NCI-H2196 (cell line): Measurements from ENCODE around the gene MAP7D2.

Source experiments
- DNase-seq: peaks from one replicate; lab custom pipeline; 2025; ENCODE audit not compliant: unreplicated experiment; lab: John Stamatoyannopoulos, UW

MAP7D2 gene

DNA sequence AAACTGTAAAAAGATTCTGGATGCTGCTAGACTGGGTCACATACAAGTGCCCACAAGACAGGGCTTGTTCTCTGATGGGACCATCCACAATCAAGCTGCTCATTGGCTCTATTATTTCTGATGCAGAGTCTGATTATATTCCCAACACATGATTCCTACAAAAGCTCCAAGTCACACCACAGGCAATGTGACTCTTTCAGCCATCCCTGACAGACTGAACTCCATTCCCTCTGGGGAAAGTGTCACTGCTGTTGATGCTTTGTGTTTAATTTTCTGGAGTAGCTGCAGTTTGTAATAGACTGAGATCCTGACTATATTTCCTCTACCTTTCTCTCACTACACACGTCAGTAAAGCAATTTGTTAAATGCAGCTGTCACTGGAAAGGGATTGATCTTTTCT lies 70.5 kb downstream of the MAP7D2 start:
- DNase-seq: no peak

- DNase-seq: no peak
These were observed 74.5 kb downstream of the MAP7D2 start for GRCh38 chrX:20042221-20042620.

DNA sequence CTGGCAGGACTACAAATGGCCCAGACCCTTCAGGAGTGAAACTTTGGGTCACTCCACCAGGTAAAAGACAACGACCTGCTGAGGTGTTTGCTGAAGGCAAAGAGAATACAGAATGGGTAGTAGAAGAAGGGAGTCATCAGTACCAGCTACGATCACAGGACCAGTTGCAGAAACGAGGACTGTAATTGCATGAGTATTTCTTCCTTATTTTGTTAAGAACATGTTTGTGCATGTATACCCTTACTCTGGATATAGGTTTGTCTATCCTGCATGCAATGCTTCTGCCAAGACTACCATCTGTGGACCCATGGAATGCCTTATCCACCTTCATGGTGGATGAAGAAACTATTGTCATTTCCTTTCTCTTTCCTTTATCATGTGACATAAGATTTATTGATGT lies 77.7 kb downstream of the MAP7D2 start:
- no peak for DNase-seq

- DNase-seq: no peak
These were observed 79.5 kb downstream of the MAP7D2 start for GRCh38 chrX:20037186-20037585.

GRCh38 chrX:20032201-20032600 lies 84.5 kb downstream of the MAP7D2 start:
- DNase-seq: no peak

DNA sequence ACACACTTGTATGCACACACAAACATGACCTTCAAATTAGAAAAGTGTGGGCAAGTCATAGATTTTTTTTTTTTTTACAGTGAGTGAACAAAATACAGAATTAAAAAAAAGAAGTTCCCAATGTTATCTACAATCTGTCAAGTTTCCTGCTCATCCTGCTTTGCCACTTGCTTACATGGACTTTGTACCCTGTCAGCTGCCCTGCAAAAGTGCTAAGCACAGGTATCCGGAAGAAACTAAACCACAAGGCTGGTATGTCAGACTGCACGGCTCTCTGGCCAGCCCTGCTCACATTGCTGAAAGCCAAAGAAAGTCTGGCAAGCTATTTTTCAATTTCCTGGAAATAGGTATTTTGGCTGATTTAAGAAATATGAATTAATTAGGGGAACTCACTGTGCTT lies 87.0 kb downstream of the MAP7D2 start:
- no peak for DNase-seq

- no peak for DNase-seq
These were observed 88.1 kb downstream of the MAP7D2 start for GRCh38 chrX:20028588-20028987.

DNA sequence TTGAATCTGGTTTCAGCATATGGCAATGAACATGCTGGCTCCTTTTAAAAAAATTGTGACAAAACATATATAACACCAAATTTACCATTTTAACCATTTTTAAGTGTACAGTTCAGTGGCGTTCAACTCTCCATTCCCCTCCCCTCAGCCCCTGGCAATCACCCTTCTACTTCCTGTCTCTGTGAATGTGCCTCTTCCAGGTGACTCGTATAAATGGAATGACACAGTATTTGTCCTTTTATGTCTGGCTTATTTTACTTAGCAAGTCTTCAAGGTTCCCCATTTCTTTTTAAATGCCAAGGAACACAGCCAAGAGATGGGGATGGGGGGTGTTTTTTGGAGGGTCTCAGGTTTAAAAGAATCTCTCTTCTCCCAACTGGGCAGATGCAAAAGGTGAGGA lies 90.4 kb downstream of the MAP7D2 start:
- DNase-seq: no peak

DNA sequence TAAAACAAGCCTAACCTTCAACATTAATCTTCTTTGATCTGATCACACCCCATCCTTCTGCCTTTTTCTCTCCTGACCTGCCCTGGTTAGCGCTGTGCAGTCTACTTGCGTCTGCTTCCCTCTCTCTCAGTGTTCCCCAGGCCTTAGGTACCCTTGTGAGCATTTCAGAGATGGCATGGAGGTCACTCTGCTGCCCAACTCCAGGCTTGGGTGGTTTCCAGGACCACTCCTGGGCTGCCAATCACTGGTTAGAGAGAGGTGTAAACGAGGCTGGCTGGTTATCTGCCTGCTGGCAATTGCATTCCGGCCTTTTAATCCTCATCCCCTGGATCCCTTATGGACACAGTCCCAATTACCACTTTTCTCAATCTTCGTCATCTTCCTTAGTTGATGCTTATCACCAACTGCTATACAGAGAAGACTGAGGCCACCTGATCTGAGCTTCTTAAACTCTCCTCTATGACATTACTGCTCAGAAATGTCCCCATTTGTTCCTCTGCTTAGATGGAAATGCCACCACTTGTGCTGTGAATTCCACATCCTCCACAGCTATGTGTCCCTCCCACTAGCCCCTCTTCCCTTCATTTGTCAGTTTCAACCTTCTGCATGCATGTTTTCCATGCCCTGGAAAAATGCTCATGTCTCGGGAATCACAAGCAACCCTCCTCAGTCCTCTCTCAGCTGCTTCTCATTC lies 96.9 kb downstream of the MAP7D2 start:
- no peak for DNase-seq

GRCh38 chrX:20016616-20016945 lies 100.1 kb downstream of the MAP7D2 start:
- no peak for DNase-seq

DNA sequence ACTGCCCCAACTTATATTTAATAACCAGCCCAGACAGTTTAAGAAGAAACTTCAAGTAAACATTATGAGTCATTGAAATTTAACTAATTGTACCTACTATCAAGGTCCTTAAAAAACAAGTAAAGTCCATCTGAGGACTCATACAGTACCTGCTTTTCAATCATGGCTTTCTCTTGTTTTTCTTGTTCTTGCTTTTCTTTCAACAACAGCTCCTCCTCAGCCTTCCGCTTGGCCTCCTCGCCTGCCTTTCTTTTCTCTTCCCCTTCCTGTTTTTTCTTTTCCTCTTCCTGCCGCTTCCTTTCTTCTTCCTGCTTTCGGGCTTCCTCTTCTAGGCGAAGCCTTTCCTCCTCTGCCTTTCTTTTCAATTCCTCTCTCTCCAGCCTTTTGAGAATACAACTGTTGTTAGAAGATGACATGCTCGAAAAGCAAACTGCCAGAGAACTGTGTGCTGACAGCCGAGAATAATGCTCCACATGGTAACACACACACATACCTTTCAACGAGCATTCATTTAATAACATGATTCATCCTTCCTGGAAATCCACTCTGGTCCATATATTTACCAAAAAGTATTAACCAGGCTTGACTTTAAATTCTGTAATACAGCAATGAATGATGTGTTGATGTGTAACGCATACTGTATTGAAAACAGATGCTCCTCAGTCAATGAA lies 100.6 kb downstream of the MAP7D2 start:
- no peak for DNase-seq

- DNase-seq: no peak
These were observed 101.3 kb downstream of the MAP7D2 start for GRCh38 chrX:20015422-20015821.

- DNase-seq: no peak
These were observed 105.1 kb downstream of the MAP7D2 start for GRCh38 chrX:20011608-20012007.

DNA sequence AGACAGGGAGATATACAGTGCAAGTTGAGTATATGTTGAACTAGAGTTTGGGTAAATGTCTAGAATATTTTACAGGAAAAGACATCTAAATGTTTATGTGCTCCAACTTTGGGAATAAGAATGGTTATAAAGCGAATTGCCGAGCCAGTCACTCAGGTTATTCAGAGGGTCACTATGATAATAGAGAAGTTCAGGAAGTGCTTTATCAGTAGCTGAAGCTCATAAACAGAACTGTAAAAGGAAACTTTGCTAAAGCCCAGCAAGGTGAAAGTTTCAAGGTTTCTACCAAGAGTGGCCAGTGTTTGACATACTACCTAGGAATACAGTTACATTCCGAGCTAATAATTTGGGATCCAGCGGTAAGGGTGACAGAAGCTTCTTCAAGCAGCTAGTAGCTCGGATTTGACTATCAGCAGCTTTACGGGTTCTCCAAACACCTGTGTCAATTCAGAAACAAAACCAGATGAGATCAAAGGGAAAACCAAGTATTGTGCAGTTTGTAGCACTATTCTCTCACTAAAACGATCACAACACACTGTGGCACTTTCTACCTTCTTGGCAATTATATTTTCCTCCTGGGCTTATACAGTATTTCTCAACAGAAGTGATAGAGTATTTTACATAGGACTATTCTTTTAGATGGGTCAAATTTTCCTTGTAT lies 108.6 kb downstream of the MAP7D2 start:
- no peak for DNase-seq

GRCh38 chrX:20005883-20006282 lies 110.8 kb downstream of the MAP7D2 start:
- no peak for DNase-seq

DNA sequence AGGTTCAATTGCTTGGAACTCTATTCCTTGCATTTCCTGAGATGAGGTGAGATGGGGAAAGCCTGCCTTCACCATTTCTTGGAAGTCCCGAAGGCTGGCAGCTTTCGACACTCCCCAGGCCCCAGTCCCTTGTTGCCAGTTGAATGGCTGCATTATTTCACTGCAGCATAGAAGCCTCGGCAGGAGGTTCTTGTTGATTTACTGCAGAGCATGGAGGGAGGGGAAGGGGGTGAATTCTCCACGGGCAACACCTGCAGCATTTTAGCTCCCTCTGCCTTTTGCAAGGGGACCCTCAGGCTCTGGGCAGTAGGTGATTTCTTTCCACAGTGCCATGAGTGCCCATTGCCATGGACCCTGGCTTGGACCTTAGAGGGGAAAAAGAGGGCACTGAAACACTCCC lies 115.1 kb downstream of the MAP7D2 start:
- no peak for DNase-seq

DNA sequence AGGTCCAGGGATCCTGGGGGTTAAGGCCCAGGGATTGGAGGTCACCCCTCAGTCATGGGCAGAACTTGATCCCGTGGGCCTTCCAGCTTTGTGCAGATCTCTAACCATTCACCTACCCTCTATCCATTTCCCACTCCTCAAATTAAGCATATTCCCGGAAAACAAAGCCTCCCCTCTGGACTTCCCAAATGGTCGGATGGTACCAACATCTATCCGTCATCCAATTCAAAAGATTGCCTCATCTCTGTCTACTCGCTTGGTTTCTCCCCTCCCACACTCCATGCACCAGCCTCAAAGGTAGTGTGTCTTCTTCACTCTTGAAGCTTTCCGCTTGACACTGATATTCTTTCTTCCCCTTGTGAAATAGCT lies 125.4 kb downstream of the MAP7D2 start:
- DNase-seq: no peak

DNA sequence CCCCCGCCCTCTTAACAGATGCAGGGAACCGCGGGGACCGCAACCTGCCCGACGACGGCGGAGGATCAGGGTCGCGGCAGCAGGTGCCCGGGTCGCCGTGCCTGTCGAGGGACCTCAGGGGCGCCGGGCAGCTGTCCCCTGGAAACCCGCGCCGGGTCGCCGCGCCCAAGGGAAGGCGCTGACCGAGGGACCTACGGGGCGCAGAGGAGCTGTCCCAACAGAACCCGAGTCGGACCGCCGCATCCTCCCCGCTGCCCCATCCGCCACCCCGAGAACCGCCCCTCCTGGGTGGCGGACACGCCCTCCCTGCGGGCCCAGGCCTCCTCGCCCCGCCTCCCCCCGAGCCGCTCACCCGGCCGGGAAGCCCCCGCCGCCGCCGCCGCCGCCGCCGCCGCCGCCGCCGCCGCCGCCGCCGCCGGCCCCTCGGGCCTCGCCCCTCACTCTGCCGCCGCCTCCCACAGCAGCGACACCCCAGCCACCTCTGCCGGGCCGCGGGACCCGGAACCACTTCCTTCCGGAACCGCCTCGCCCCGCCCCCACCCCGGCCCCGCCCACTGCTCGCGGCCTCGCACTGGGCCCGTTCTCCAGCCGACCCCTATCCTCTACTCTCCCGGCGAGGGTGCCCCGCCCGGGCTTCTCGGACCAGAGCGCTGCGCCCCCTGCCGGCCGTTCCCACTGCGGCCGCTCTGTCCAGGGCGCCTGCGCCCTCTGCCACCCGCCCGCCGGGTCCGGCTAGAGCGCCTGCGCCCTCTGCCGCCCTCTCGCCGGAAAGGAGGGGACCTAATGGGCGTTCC lies 126.0 kb downstream of the MAP7D2 start, which contains the start of gene BCLAF3:
Gene BCLAF3 (minus strand): TSS at position 506 of the 794 bp plus-strand sequence. CDS start 20,797 bp downstream, outside the sequence.
- DNase-seq: peak; percentile 87

GRCh38 chrX:19990151-19990555 lies 126.6 kb downstream of the MAP7D2 start:
- DNase-seq: no peak

DNA sequence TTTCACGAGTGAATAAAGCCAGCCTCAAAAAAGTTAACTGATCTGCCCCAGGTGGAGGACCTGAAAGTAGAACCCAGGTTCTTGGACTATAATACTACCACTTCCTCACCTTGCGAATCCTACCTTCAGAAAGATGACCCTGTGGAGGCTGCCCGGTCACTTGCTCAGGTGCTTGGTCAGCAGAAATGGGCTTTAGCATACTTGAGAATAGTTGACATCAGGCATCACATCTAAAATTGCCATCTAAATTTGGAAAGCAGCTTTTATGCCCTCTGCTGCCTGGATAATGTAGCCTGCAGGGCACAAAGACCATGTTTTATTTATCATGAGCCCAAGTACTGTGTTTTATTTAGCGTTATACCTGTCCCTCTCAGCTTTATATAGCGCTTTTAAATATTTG lies 128.9 kb downstream of the MAP7D2 start:
- no peak for DNase-seq

DNA sequence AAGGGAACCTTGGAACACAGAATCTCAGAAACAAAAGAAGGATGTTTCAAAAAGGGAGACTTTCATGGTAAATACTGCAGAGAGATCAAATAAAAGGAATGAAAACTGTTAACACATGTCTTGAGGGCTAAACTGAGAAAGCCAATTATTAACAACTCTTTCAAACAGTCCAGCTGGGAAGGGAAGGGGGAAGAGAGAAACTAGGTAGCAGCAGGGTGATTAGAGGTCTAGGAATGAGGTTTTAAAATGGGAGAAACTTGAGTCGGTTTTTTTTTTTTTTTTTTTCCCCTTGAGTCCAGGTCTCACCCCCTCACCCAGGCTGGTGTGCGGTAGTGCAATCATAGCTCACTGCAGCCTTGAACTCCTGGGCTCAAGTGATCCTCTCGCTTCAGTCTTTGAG lies 130.2 kb downstream of the MAP7D2 start:
- DNase-seq: no peak

GRCh38 chrX:19981947-19982346 lies 134.8 kb downstream of the MAP7D2 start:
- DNase-seq: no peak
